ENCODE data around the gene KIAA1549.
"Not testable (repeated sequence)": the region's sequence is repeated elsewhere in the genome, so short reads cannot be mapped to it uniquely, and the experiment has no call there.

The KIAA1549 gene

DNA sequence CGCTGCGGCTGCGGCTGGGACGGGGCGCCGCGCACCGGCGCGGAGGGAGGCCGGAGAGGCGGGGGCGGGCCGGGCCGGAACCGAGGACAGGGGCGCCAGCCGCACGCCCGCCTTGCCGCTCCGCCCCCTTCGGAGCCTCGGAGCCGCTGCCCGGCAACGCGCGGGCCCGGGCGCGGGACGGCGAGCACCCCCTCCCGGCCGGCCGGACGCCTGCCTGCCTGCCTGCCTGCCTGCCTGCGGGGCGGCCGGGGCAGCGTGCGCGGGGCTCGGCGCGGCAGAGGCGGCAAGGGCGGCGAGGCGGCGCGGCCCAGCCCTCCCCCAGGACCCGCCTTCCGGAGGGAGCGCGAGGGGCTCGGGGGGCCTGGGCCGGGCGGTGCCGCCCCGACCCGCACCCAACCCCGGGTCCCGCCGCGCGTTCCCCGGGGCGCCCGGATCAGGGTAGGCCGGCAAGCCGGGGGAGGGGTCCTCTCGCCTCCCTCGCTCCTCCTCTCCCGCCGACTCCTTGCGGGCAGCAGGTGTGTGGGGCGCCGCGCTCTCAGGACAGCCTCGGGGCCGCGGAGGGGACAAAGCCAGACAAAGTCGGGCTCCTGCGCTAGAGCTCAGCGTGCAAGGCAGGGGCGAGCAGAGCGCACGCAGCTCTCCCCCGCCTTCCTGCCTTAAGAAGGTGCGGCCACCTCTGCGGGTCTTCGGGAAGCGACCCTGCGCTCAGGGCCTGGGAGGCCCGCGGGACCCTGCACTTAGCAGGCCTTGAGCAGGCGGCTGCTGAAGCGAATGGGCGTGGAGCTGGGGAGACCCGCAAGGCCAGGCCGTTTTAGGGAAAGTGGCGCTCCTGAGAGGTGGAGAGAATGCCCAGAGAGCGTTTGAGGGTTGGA, at the start of gene KIAA1549:
Gene KIAA1549, minus strand, starts transcription at position 58 of the 872 bp plus-strand sequence. CDS start 120 bp downstream, outside the sequence.
- DNase-seq (ENCODE audit: low read depth, low spot score) = no peak

DNA sequence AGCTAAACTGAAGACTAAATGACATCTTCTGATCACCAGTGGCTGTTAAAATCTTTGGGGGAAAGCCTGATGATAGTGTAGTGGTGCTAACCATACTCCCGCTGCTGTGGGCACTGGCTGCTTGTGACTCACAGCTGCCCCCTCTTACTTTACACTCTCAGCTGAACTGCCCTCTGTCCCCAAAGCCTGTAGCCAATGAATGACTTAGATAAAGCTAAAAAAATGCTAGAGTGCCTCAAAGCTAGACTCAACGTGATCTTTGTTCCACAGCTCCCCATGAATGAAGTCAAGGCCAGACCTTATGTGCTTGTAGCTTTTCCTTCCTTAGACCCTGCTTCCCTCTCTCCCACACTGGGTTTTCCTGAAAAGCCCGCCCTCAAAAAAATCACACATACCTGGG, 48.2 kb upstream of the KIAA1549 start:
- no peak for DNase-seq (ENCODE audit: low read depth, low spot score)

DNA sequence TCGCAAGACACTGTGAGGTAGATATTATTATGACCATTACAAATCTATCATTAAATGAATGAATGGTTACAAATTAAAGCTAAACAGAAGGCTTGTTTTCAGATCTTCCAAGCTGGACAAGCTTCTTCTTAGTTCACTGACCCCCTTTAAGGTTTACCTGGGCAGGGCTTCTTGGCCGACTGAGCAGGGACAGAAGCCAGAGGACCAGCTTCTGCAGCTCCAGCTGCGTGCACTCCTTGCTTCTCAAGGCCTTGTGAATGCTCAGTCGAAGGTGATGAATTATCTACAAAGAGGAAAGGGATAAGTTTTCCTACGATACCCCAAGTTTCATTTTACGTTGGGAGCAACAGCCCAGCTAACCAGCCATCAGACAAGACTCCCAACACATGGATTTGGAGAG, 45.4 kb upstream of the KIAA1549 start:
- no peak for DNase-seq (ENCODE audit: low read depth, low spot score)

DNA sequence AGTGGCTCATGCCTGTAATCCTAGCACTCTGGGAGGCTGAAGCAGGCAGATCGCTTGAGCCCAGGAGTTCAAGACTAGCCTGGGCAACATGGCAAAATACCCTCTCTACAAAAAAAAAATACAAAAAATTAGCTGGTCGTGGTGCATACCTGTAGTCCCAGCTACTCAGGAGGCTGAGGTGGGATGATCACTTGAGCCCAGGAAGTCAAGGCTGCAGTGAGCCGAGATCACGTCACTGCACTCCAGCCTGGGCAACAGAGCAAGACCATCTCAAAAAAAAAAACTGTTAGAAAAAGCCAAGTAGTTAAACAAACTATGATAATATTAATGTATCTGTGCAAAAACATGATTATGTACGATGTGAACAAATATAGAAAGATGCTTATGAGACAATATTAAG, 44.7 kb upstream of the KIAA1549 start:
- not testable (repeated sequence) for DNase-seq (ENCODE audit: low read depth, low spot score)

DNA sequence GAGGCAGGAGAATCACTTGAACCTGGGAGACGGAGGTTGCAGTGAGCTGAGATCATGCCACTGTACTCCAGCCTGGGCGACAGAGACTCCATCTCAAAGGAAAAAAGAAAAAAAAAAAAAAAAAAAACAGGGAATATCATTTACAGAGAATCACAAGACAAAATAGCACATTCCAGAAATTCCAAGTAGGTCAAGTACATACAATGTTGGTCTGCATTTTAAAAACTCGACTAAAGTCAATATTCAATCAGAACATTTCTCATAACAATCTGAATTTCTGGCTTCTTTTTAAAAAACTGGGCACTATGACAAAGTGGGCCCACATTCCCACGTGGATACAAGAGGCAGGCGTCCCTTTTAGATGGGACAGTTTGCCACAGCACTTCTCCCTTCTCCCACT, 41.9 kb upstream of the KIAA1549 start:
- DNase-seq (ENCODE audit: low read depth, low spot score) = no peak

DNA sequence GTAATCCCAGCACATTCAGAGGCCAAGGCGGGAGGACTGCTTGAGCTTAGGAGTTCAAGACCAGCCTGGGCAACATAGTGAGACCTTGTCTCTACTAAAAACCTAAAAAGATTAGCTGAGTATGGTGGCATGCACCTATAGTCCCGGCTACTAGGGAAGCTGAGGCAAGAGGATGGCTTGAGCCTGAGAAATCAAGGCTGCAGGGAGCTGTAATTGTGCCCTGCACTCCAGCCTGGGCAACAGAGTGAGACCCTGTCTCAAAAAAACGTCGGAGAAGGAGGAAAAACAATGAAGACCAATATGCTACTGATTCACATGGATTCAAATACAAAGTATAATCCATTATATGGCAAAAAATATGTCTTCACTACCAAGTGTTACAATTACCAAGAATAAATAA, 41.1 kb upstream of the KIAA1549 start:
- no peak for DNase-seq (ENCODE audit: low read depth, low spot score)

DNA sequence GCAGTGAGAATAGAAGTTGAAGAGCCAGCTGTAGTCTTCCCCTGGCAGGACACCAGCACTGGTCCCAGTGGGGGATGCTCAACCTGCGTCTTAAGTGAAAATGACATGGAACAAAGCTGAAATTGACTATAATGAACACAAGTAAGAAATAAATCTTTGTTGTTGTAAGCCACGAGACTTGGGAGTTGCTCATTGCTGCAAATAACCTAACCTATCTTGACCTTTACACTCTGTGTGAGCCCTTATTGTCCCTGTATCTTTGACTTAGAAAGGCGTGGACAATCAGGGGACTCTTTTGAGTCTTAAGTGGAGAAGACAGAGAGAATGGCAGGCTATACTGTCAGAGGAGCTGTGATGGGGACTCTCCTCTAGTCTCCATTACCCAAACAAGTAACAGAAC, 37.7 kb upstream of the KIAA1549 start:
- DNase-seq (ENCODE audit: low read depth, low spot score) = no peak

DNA sequence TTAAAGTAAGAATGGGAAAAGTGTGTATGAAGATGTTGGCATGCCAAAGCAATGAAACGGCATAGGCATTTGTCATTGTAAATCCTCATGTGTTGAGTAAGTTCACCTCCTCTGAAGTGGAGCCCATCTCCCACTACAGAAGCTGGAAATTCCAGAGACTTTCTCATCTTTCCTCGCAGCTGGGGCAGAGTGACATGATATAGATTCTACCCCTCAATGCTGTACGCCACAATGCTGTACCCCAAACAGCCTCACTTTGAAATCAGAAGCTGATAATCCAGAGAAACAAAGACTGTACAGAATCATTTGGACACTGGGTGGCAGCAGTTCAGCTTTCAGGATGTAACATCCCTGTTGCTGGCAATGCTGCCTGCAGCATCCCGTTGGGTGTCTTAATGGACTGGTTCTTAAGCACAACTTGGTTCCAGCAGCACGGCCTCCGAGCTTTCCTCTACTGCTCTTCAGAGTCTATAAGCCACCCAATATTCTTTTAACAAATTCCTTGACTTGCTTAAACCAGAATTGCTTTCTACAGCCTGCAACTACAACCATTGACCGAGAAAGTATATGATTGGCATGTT, 35.8 kb upstream of the KIAA1549 start:
- peak; percentile 23 for DNase-seq (ENCODE audit: low read depth, low spot score)

DNA sequence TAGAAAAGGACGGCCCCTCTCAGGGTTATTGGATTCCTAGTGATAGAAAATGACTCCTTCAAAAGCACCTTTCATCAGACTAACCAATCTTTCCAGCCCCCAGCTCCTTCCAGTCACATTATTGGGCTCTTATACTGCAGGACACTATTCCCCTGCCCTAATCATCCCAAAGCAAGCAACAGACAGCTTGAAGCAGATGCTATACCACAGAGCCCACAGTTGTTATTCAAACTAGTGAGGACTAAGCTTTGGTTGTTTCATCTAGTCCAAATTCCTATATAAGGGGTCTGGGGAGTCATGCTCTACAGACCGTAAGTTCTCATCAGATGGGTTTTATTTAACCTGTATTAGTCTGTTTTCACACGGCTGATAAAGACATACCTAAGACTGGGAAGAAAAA, 30.2 kb upstream of the KIAA1549 start:
- no peak for DNase-seq (ENCODE audit: low read depth, low spot score)

DNA sequence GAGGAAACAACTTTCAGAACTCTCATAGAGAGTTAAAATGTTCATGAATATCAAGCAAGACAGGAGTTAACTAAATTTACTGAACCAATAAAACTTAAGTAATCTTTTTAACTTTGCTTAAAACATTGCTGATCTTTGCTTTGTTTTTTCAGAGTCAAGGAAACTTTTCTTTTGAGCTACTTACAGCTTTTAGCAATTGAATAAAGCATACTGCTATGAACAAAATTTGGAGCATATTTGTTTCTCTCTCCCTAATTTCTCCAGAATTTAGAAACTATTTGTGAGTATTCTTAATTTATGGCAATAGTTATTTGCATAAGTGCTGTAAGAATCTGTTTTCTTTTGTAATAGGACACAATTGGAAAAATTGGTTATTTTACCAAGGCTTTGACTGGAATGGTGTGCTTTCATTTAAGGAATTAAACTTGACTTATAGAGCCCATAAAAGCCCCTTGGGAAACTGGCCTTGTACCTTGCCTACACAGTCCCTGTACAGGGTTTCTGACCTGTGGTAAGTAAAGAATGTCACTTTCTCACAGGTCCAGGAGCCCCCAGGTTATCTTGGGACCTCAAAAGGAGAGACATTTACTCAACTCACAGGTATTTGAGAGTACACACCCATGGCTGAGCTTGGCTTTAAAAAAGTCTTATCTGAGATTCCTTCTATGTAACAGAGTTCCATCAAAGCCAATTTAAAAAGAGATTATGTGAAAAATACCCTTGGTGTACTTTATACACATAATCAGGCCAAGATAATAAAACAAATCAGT, 23.3 kb upstream of the KIAA1549 start:
- no peak for DNase-seq (ENCODE audit: low read depth, low spot score)

DNA sequence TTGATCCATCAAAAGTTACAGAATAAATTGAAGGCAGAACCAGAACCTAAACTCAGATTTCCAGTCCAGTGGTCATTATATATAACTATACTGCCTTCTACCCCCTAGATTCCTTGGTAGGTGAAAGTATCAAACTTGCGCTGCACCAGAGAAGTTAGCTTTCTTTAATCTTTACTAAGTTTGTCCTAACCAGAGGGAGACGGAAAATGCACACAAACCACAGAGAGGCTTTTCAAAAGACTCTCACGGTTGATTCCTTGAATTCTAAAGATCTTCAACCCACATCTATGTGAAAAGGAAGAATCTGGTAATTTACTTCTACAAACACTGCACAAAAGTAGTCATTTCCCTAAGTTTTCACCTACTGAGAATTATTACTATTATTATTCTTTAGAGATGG, 18.2 kb upstream of the KIAA1549 start:
- DNase-seq (ENCODE audit: low read depth, low spot score) = no peak

DNA sequence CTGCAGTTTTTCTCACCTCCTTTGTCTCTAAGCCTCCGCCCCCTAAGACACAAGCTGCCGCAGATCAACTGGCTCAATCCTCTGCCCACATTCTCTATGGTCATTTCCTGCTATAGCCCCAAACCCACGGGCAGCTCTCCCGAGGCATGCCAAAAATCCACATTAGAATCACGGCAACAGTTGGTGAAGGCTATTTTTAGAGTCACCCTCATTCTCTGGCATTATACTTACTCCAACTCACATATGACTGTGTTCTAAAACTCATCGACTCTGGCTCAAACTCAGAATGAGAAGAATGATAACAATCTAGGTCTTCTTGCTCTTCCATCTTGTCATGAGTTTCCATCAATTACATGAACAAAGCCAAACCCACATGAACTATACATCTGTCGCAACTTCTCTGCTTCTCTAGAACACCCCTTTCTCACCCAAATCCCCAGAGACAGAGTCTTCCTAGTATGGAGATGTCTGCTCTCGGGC, 10.9 kb upstream of the KIAA1549 start:
- no peak for DNase-seq (ENCODE audit: low read depth, low spot score)

DNA sequence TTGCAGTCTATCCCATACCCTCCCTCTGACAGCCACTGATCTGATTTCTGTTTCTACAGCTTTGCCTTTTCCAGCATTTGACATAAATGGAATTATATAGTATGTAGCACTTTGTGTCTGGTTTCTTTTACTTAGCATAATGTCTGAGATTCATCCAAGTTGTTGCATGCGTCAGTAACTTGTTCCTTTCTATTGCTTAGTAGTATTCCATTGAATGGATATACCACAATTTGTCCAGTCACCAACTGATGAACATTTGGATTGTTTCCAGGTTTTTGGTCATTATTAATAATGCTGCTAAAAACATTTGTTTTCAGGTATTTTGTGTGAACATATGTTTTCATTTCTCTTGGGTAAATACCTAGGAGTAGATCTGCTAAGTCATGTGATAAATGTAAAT, 6.5 kb upstream of the KIAA1549 start:
- DNase-seq (ENCODE audit: low read depth, low spot score) = no peak

DNA sequence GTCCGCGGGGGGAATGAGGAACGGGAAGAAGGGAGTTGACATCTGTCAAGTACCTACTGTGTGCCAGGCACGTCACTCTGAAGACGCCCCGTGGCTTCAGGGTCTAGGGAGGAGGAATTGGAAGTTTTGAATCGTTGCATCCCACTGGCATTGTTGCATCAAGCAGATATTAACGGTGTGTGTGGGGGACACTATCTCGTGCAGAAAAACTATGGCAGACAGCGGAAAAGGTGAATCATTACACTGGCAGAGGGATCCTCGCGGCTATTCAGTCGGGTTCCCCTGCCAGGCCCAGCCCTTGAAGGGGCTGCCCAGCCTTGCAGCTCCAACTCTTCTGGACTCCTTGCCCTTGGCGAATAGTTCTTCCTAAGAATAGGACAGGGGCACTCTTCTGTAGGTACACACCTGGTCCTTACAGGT, 1.0 kb upstream of the KIAA1549 start:
- DNase-seq (ENCODE audit: low read depth, low spot score) = no peak

DNA sequence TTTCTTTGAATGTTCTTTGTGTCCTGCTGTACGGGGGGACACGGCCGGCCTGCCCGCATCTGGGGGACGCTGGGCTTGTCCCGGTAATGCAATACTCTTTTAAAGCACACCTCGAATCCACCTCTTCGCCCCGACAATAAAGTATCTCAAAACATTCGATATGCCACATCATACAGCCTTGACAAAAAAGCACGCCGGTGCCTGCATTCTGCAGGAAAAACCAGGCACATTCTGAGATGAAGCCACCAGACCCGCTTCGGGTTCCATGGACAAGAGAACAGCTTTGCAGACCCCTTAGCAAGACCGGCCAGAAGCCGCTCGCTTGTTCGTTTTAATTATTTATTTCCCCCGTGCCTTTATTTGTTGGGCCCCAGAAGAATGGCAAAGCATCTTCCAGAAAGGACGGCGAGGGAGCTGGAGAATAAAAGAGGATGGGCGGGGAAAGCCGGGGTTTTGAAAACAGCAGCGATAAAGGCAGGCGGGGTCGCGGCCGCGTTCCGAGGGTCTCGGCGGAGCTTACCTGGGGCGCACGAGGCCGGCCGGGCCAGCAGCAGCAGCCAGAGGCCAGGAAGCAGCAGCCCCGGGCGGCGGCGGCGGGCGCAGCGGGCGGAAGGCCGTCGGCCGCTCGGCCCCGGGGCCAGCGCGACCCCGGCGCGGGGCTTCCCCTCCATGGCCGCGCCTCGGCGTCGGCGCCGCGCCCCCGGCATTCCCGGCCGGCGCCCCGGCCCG, 462 bp downstream of the KIAA1549 start:
- DNase-seq (ENCODE audit: low read depth, low spot score) = no peak

DNA sequence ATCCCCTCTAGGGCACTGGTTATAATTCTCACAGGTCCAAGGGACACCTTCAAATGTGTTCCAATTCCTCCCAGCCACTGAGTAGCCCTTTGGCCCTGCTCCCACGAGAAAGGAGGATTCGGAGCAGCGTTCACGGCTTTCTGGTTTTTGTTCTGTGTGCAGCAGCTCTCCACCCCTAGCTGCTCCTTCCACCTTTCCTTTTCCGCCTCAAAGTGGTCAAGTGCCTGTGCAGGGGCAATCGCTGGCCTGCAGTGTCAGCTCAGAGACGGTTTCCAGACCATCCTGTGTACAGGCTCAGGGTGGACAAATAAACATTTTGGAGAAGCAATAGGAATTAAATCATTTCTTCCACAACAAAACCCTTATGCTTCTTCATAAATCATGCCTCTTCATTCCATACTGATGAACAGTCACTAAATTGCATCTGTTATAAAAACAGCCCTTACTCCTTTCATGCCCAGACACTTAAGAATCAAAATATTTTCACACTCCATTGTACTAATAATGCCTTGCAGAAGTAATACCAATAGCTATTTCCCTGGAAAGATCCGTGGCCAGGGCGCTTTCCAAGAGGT, 1.1 kb downstream of the KIAA1549 start:
- DNase-seq (ENCODE audit: low read depth, low spot score) = no peak

DNA sequence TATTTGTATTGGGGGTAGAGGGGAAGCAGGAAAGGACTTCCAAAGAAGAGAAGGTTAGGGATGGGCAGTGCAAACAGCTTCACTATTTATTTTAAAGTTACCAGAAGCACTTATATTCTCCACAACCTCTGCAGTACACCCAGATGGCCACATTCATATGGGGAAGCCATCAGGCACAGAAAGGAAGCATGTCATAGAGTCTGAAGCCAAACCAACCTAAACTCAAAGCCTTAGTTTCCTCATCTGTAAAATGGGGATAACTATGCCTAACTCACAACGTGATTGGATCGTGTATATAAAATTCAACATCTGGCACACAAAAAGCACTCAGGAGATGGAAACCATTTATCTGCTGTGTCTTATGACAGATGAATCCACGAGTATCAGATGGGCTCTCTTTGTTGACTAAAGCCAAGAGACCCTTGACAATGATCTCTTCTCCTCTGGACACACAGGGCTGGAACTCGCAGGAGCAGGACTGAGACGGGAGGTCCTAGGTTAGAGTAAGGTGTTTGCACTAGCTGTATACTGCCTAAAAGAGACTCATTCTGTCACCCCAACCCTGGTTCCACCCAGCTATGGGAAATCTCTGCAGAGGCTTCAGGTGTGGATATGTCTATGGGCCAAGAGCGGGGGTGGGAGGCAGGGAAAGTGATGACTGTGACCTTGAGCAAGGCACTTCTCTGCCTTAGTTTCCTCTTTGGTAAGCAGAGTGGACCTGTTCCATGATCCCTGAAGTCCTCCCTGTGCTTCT, 1.8 kb downstream of the KIAA1549 start:
- no peak for DNase-seq (ENCODE audit: low read depth, low spot score)

DNA sequence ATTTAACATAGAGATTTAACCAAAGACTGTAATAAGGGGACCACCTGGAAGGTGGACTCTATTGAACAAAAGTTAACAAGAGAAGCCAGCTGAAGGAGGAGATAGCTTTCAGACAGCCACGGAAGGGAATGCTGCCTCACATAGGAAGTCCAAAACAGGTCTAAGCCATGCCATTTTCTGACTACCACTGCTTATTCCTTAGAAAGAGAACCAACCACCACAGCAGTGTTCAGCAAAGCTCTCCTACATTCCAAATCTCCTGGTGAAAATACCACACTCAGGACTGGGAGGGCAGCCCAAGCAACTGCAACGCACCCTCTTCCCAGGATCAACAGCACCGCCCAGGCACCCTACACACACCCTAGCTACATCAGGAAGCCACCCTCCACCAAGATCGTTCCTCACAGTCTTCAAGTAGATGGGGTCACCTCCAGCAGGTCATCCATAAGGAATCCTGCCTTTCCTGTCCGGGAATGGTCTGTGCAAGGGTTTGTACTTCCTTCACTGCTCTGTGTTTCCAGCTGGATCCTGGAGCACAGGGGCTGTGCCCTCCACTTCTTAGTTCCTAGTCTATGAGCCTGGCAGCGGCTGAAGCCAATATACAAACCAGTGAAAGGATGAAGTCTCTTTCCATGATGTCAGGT, 2.5 kb downstream of the KIAA1549 start:
- DNase-seq (ENCODE audit: low read depth, low spot score) = no peak

DNA sequence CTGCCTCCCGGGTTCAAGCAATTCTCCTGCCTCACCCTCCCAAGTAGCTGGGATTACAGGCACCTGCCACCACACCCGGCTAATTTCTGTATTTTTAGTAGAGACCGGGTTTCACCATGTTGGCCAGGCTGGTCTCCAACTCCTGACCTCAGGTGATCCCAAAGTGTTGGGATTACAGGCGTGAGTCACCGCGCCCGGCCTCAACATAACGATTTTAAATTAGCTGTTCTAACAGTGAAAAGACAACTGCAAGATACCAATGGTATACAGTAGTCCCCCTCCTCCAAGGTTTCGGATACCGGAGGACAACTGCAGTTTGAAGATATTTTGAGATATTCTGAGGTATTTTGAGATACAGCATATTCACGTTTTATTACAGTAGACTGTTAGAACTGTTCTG, 5.0 kb downstream of the KIAA1549 start:
- not testable (repeated sequence) for DNase-seq (ENCODE audit: low read depth, low spot score)
